DLD1 (cell line): ENCODE data around the gene LIME1.
"Not testable (repeated sequence)": the region's sequence is repeated elsewhere in the genome, so short reads cannot be mapped to it uniquely, and the experiment has no call there.

Source experiments
- in situ Hi-C: cut with HindIII; loops from 2 replicates; pipeline ENCODE4 v1.10.0; 2017; ENCODE audit warnings: low sequenced_read_pairs

LIME1 gene

DNA sequence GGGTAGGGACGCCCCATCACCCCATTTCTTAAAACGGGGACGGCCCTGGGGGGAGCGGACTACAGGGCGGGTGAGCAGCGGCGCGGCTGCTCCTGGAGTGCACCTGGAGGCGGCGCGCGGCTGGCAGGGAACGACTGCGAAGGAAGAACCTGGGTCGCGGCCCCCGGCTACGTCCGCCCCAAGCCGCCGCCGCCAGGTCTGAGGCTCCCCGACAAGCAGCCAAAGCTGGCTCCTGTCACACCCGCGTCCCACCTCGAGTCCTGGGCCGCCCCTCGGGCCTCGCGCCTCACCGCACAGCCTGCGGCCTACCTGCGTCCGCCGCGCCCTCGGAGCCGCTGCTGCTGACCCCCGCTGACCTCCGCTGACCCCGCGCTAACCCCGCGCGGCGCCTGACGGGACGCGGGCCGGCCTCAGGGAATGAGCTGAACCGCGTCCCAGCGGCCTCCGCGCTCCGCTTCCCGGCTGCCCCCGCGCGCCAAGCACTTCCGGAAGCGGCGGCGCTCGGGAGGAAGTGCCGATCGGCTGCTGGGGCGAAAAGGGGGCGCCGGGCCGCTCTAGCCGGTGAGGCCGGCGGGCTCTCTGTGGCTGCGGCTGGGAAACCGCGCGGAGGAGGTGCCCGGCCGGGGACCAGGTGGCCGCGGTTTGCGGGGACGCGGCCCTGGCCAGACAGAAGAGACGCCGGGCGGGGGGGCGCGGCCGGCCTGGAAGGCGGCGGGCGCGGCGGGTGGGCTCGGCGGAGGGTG lies 28.7 kb upstream of the LIME1 start, which contains the start of the genes ARFRP1 and ZGPAT:
Gene ARFRP1 (minus strand): TSS at position 419 of the 743 bp plus-strand sequence. CDS start 885 bp downstream, outside the sequence.
Gene ZGPAT (plus strand): TSS at position 482 of the 743 bp plus-strand sequence. CDS start 542 bp downstream, outside the sequence.
- in situ Hi-C loops, result no loop called here

DNA sequence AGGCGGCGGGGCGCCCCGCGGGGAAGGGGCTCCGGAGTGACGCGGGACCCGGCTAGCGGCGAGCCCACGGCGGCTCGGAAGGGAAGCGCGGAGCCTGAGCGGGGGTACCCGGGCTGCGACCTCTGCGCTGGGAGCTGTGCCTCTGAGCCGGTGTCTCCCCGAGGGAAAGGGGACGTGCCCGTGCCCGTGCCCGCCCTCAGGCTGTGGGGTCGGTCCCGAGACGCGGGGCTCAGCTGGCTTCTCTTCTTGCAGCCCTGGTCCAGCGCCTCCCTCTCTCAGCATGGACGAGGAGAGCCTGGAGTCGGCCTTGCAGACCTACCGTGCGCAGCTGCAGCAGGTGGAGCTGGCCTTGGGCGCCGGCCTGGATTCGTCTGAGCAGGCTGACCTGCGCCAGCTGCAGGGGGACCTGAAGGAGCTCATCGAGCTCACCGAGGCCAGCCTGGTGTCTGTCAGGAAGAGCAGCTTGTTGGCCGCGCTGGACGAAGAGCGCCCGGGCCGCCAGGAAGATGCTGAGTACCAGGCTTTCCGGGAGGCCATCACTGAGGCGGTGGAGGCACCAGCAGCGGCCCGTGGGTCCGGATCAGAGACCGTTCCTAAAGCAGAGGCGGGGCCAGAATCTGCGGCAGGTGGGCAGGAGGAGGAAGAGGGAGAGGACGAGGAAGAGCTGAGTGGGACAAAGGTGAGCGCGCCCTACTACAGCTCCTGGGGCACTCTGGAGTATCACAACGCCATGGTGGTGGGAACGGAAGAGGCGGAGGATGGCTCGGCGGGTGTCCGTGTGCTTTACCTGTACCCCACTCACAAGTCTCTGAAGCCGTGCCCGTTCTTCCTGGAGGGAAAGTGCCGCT lies 27.9 kb upstream of the LIME1 start:
- in situ Hi-C loops, result no loop called here

DNA sequence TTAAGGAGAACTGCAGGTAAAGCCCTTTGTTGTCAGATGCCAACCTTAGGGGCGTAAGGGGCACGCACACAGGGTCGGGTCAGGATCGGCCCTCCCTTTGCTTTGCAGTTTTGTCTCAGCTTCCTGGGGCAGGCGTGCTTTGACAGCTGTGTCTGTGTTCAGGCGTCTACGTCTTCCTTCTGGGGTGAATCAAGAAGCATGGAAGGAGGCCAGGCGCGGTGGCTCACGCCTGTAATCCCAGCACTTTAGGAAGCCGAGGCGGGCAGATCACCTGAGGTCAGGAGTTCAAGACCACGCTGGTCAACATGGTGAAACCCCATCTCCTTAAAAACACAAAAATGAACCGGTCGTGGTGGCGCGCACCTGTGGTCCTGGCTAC lies 27.3 kb upstream of the LIME1 start:
- in situ Hi-C loops, result no loop called here

DNA sequence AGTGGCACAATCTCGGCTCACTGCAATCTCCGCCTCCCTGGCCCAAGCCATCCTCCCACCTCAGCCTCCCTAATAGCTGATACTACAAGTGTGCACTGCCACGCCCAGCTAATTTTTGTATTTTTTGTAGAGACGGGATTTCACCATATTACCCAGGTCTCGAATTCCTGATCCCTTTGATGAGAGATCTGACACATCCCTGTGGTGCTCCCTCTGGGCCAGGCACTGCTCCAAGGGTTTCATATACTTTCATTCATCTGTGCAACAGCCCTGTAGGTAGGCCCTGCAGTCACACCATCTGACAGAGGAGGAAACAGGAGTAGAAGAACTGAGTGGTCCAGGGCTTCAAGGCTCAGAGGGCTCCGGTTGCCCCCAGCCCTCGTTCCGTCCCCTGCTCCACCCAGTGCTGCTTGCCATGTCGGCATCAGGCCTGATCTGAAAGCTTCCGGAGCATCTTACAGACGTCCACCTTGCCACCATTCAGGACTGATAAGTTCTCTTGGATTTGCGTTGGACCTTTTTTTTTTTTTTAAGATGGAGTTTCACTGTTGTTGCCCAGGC lies 25.3 kb upstream of the LIME1 start:
- in situ Hi-C loops, result no loop called here

DNA sequence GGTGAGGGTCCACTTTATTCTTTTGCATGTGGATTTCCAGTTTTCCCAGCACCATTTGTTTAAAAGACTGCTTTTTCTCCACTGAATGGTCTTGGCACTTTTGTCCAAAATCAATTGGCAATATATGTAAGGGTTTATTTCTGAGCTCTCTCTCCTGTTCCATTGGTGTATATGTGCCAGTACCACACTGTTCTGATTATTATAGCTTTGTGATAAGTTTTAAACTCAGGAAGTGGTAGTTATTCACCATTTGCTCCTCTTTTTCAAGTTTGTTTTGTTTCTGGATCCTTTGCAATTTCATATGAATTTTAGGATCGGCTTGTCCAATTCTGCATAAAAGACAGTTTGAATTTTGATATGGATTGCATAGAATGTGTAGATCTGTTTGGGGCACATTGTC lies 24.3 kb upstream of the LIME1 start:
- in situ Hi-C loops, result no loop called here

DNA sequence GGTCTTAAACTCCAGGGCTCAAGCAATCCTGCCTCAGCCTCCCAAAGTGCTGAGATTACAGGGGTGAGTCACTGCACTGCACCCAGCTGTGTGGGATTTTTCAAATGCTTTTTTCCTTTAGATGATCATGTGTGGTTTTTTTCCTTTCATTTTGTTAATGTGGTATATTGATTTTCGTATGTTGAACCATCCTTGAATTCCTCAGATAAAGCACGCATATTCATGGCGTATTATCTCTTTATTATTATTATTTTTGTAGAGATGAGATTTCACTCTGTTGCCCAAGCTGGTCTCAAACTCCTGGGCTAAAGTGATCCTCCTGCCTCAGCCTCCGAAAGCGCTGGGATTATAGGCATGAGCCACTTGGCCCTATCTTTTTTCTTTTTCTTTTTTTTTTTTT lies 21.6 kb upstream of the LIME1 start:
- in situ Hi-C loops, result no loop called here

DNA sequence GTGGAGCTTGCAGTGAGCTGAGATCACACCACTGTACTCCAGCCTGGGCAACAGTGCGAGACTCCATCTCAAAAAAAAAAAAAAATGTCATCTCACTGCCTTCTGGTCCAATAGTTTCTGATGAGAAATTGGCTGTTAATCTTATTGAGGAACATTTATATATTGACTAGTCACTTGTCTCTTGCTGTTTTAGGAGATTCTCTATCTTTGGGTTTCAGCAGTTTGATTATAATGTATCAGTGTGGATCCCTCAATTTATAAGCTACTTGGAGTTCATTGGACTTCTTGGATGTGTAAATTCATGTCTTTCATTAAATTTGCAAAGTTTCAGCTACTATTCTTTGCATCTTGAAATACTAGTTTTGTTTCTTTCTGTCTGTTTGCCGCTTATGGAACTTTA lies 17.5 kb upstream of the LIME1 start:
- in situ Hi-C loops, result no loop called here

DNA sequence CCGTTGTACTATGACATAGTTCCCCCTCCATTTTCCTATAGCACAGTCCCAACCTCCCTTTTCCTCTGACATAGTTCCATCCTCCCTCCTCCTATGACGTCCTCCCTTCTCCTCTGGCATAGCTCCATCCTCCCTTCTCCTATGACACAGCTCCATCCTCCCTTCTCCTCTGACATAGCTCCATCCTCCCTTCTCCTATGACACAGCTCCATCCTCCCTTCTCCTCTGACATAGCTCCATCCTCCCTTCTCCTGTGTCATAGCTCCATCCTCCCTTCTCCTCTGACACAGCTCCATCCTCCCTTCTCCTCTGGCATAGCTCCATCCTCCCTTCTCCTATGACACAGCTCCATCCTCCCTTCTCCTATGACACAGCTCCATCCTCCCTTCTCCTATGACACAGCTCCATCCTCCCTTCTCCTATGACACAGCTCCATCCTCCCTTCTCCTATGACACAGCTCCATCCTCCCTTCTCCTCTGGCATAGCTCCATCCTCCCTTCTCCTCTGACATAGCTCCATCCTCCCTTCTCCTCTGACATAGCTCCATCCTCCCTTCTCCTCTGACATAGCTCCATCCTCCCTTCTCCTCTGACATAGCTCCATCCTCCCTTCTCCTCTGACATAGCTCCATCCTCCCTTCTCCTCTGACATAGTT lies 13.4 kb upstream of the LIME1 start:
- in situ Hi-C loops, result not testable (repeated sequence)

DNA sequence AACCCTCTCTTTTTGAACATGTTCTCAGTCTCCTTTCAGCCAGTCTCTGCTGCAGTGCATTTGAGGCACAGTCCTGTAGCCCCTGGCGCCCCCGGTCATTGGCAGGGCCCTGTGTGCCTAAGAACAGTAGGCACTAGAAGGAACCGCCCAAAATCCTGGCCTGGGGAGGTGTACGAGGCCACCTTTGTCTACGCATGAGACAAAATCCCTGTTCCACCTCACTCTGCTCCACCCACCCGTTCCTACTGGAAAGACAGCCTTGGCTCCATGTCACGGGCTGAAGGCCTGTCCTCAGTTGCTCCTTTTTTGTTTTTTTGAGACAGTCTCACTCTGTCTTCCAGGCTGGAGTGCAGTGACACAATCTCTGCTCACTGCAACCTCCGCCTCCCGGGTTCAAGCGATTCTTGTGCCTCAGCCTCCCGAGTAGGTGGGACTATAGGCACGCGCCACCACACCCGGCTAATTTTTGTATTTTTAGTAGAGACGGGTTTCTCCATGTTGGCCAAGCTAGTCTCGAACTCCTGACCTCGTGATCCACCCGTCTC lies 6.2 kb upstream of the LIME1 start:
- in situ Hi-C loops, result not testable (repeated sequence)

DNA sequence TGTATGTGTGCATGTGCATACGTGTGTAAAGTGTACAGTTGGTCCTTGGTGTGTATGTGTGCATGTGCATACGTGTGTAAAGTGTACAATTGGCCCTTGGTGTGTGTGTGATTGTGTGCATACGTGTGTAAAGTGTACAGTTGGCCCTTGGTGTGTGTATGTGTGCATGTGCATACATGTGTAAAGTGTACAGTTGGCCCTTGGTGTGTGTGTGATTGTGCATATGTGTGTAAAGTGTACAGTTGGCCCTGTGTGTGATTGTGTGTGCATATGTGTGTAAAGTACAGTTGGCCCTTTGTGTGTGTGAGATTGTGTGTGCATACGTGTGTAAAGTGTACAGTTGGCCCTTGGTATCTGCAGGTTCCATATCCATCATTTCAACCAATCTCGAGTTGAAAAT lies 5.1 kb upstream of the LIME1 start:
- in situ Hi-C loops, result no loop called here

DNA sequence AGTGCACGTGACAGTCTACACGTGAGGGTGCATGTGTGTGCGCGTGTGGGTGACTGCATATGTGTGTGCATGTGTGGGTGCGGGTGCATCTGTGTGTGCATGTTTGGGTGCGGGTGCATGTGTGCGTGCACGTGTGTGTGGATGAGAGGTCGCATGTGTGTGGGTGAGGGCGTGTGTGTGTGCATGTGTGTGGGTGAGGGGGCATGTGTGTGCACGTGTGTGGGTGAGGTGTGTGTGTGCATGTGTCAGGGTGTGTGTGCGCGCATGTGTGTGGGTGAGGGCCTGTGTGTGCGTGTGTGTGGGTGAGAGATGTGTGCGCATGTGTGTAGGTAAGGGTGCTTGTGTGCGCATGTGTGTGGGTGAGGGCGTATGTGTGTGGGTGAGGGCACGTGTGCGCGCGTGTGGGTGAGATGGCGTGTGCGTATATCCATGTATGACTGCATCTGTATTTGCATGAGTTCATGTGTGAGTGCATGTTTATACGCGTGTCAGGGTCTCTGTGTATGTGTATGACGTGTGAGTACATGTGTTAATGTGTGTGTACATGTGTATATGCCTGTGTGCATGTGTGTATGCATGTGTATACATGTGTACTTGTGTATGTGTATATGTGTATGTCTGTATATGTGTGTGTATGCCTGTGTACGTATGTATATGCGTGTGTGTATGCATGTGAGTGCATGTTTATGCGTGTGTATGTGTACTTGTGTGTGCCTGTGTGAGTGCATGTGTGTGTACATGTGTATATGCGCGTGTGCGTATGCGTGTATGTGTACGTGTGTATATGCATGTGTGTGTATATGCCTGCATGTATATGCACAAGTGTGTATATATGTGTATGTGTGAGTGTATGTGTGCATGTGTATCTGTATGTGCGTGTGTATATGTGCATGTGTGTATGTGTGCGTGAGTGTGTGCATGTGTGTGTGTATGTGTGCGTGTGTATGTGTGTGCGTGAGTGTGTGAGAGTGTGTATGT lies 4.1 kb upstream of the LIME1 start:
- in situ Hi-C loops, result no loop called here

DNA sequence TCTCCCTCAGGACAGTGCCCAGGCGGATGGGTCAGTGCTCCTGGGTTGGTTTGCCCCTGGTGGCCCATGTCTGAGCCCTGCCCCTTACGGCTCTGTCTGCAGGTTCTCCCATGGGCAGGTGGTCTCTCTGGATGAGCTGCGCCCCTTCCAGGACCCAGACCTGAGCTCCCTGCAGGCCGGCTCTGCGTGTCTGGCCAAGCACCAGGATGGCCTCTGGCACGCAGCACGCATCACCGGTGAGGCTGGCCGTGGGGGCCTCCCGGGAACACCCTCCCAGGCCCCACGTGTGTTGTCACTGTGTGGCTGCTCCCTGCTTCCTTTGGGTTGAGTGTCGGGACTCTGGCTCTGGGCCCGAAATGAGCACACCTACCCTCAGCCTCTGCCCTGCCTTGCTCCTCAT lies 3.3 kb upstream of the LIME1 start:
- in situ Hi-C loops, result no loop called here

DNA sequence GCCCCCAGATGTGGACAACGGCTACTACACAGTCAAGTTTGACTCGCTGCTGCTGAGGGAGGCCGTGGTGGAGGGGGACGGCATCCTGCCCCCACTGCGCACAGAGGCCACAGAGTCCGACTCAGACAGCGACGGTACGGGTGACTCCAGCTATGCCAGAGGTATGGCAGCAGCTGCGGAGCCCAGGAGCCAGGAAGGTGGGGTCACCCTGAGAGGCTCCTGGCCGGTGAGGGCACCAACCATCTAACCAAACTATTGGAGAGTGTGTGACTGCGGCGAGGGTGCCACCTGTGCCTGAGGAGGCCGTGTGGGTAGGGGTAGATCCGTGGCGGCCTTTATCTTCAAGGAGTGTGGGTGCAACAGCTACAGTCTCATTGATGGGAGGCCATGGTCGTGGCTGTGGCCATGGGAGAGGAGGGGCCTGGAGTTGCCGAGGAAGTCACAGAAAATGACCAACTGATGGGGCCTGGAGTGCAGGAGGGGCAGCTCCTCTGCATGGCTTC lies 2.8 kb upstream of the LIME1 start:
- in situ Hi-C loops, result no loop called here

DNA sequence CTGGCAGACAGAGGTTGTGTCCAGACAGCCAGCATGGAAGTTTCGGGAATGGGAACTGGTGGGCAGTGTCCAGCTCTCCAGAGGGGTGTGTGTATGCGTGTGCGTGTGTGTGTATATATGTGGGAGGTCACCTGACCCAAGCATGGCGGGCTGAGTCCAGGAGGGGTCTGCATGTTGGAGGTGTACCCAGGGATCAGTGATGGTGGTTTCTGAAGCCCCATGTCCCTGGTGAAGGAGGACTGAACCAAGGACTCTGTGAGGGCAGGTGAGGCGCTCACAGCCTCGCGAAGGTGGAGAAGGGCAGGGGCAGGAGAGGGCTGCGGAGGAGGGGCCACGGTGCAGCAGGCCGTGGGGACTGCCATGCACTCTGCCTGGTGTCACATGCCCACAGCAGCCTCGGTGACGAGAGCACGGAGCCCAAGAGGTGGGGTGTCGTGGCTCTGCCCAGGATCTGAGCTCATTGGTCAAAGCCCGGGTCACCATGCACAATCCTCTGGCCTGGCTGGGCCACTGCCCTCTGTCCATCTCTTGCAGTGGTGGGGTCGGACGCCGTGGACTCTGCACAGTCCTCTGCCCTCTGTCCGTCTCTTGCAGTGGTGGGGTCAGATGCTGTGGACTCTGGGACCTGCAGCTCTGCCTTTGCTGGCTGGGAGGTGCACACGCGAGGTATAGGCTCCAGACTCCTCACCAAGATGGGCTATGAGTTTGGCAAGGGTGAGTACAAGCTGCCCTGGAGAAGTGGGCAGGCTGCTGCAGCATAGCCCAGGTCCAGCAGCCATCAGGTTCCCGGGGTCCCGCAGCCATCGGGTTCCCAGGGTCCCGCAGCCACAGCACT lies 2.1 kb upstream of the LIME1 start:
- in situ Hi-C loops, result no loop called here

DNA sequence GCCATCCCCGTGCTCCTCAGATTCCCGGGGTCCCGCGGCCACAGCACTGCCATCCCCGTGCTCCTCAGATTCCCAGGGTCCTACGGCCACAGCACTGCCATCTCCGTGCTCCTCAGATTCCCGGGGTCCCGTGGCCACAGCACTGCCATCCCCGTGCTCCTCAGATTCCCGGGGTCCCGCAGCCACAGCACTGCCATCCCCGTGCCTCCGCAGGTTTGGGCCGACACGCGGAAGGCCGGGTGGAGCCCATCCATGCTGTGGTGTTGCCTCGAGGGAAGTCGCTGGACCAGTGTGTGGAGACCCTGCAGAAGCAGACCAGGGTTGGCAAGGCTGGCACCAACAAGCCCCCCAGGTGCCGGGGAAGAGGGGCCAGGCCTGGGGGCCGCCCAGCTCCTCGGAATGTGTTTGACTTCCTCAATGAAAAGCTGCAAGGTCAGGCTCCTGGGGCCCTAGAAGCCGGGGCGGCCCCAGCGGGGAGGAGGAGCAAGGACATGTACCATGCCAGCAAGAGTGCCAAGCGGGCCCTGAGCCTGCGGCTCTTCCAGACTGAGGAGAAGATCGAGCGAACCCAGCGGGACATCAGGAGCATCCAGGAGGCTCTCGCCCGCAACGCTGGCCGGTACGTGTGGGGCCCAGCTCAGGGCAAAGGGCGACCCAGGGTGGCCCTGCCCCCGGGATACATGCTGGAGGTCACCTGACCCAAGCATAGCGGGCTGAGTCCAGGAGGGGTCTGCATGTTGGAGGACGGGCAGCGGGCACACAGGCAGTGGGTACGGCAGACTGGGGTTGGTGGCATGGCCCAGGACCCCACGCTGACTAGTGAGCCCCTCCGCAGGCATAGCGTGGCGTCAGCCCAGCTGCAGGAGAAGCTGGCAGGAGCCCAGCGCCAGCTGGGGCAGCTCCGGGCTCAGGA lies 1.3 kb upstream of the LIME1 start:
- in situ Hi-C loops, result no loop called here

DNA sequence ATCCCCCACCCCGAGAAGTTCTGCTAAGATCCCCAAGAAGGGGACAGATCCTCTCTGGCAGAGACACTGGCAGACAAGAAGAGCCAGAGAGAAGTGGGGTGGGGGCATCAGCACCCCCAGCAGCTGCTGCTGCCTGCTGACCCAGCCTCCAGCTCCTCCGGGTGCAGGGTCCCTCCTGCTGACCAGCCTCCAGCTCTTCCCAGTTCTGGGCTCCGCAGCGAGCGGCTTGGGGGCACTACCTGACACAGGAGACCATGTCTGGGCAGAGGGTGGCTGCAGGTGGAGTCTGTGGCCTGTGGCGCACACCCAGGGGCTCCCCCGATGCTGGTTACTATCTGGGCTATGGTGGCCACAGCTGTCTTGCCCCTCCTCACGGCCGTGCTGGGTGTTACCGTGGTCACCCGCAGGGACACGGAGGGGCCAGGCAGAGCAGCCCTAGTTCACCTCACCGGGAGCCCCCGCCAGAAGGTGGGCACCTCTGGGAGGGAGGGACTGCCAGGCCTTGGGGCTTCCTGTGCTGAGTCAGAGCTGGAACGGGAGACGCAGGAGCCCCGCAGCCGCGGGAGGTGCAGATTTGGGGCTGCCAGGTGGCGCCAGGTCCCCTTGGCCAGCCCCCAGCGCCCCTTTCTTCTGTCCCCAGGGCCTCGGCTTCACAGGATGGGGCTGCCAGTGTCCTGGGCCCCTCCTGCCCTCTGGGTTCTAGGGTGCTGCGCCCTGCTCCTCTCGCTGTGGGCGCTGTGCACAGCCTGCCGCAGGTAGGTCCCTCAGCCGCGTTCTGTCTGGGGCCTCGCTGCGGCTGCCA lies 630 bp downstream of the LIME1 start:
- in situ Hi-C loops, result no loop called here

DNA sequence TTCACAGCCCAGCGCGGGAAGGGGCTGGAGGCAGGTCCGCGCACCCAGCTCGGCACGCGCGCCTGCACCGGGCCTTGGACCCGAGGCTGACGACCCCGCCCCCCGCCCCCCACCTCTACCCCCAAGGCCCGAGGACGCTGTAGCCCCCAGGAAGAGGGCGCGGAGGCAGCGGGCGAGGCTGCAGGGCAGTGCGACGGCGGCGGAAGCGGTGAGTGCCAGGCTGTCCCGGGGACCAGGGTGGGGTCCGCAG lies 1.2 kb downstream of the LIME1 start:
- in situ Hi-C loops, result no loop called here
